Measurements from ENCODE around the gene ATP10A. TPM values are rescaled to one million over a fixed set of nuclear protein-coding genes. Genes with fewer than 3 reads are reported as not detected.

The ATP10A gene
- polyA plus RNA-seq, 1 donor (not counting 4 experiments of a cell fraction or from before 2014, with no cell fraction given), result not detected

DNA sequence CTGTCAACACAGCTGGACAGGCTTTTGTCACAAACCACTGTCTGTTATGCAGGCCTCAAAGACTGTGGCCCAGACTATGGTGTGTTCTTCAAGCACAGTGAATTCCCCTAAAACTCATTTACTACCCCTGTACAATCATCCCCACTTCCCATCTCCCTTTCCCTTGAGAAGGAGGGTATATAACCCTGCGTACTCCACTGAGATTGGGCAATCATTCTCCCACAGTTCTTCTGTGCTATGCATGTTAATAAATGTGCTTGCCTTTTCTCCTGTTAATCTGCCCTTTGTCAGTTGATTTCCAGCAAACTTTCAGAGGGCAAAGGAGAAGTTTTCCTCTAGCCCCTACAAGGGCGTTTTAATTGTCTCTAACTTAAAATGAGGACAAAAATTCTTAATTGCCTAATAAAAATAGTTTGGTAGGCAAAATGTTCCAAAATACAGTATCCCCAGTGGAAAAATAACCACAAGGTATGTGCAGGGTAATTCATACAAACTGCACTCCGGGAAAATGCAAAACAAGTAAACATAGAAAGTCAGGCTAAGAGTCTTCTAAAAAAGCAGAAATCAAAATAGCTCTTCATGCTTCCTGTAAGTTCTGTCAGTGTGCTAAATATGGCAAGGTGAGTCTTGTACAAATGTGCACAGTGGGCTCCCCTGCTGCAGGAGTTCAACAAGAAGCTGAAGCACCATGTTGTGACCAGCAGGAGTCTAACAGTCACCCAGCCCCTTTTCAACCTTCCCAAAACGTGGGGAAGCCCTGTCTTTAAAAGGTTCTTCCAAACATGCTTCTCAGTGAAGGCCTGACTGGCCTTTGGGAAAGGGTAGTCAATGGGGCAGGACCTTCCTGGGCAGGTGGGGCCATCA is 10.2 kb downstream of the ATP10A start:
- no peak overlapping the region for H3K9ac ChIP-seq (ENCODE audit: control insufficient read depth, extremely low read depth, insufficient read depth, low read length)
- H3K27ac ChIP-seq (ENCODE audit: control insufficient read depth, insufficient read depth, low read length), result no peak overlapping the region
- TF ChIP-seq, protein P1, sequence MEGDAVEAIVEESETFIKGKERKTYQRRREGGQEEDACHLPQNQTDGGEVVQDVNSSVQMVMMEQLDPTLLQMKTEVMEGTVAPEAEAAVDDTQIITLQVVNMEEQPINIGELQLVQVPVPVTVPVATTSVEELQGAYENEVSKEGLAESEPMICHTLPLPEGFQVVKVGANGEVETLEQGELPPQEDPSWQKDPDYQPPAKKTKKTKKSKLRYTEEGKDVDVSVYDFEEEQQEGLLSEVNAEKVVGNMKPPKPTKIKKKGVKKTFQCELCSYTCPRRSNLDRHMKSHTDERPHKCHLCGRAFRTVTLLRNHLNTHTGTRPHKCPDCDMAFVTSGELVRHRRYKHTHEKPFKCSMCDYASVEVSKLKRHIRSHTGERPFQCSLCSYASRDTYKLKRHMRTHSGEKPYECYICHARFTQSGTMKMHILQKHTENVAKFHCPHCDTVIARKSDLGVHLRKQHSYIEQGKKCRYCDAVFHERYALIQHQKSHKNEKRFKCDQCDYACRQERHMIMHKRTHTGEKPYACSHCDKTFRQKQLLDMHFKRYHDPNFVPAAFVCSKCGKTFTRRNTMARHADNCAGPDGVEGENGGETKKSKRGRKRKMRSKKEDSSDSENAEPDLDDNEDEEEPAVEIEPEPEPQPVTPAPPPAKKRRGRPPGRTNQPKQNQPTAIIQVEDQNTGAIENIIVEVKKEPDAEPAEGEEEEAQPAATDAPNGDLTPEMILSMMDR (optimal IDR thresholded peaks at IDR 0.05 in 1 of 3, IDR thresholded peaks at IDR 0.05 in 1 of 3, conservative IDR thresholded peaks at IDR 0.05 in 1 of 3; ENCODE audit: extremely low read depth in 1 of 3, insufficient read depth in 2 of 3, low read length in 3 of 3), result no peak
- no peak for TF ChIP-seq EZH2 (IDR thresholded peaks at IDR 0.05; ENCODE audit: low read length)
- no peaks in the 10 kb centered on the region for H3K36me3 ChIP-seq (ENCODE audit: control insufficient read depth in 2 of 2, extremely low read depth in 1 of 2, insufficient read depth in 2 of 2, low read length in 2 of 2)
- H3K79me2 ChIP-seq (ENCODE audit: control insufficient read depth, insufficient read depth, low read length), result no peaks in the 10 kb centered on the region
- H4K20me1 ChIP-seq (ENCODE audit: control insufficient read depth, extremely low read depth, insufficient read depth, low read length), result no peaks in the 10 kb centered on the region
- dilution Hi-C loops (cut with MboI; ENCODE audit: extremely low pct_ligation_motif_present, low sequenced_read_pairs), result no loop called here
- no peak for FAIRE-seq
- no peaks in the 10 kb centered on the region for H3K4me1 ChIP-seq (ENCODE audit: control insufficient read depth, extremely low read depth, insufficient read depth, low read length)
- no peak overlapping the region for H3K4me3 ChIP-seq (ENCODE audit: control insufficient read depth in 2 of 3, extremely low read depth in 1 of 3, insufficient read depth in 2 of 3, low read depth in 1 of 3, low read length in 3 of 3)
- no peak overlapping the region for H3K4me2 ChIP-seq (ENCODE audit: control insufficient read depth, extremely low read depth, insufficient read depth, low read depth, low read length)
- H2AFZ ChIP-seq (ENCODE audit: control insufficient read depth, low read length), result no peak overlapping the region
- no peaks in the 10 kb centered on the region for H3K9me1 ChIP-seq (ENCODE audit: control insufficient read depth, extremely low read depth, insufficient read depth, low read length)
- H3K27me3 ChIP-seq (ENCODE audit: control insufficient read depth, extremely low read depth, insufficient read depth, low read length), result no peaks in the 10 kb centered on the region
- no peak for DNase-seq (ENCODE audit: low read depth, low spot score)
- H3K9me3 ChIP-seq (ENCODE audit: control insufficient read depth, low read depth, low read length), result no peaks in the 10 kb centered on the region

DNA sequence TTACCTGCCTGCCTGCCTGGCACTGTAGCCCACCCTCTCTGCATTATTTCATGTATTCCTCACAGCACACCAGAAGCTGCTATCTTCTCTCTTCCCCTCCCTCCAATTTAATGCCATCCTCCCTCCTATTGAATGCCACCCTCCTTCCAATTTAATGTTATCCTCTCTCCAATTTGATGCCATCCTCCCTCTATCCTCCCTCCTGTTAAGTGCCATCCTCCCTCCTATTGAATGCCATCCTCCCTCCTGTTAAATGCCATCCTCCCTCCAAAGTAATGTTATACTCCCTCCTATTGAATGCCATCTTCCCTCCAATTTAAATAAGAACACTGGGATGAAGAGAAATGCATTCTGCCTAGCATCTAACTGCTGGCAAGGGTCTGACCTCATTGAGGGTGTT is 11.1 kb downstream of the ATP10A start:
- H3K9ac ChIP-seq (ENCODE audit: control insufficient read depth, extremely low read depth, insufficient read depth, low read length), result no peak overlapping the region
- H3K4me1 ChIP-seq (ENCODE audit: control insufficient read depth, extremely low read depth, insufficient read depth, low read length), result no peaks in the 10 kb centered on the region
- DNase-seq (ENCODE audit: low read depth, low spot score), result no peak
- H3K9me3 ChIP-seq (ENCODE audit: control insufficient read depth, low read depth, low read length), result no peaks in the 10 kb centered on the region
- no peaks in the 10 kb centered on the region for H3K79me2 ChIP-seq (ENCODE audit: control insufficient read depth, insufficient read depth, low read length)
- no peaks in the 10 kb centered on the region for H3K9me1 ChIP-seq (ENCODE audit: control insufficient read depth, extremely low read depth, insufficient read depth, low read length)
- dilution Hi-C loops (cut with MboI; ENCODE audit: extremely low pct_ligation_motif_present, low sequenced_read_pairs), result no loop called here
- no peaks in the 10 kb centered on the region for H3K36me3 ChIP-seq (ENCODE audit: control insufficient read depth in 2 of 2, extremely low read depth in 1 of 2, insufficient read depth in 2 of 2, low read length in 2 of 2)
- H3K27me3 ChIP-seq (ENCODE audit: control insufficient read depth, extremely low read depth, insufficient read depth, low read length), result no peaks in the 10 kb centered on the region
- TF ChIP-seq EZH2 (IDR thresholded peaks at IDR 0.05; ENCODE audit: low read length), result no peak
- TF ChIP-seq, protein P1 (optimal IDR thresholded peaks at IDR 0.05 in 1 of 3, IDR thresholded peaks at IDR 0.05 in 1 of 3, conservative IDR thresholded peaks at IDR 0.05 in 1 of 3; ENCODE audit: extremely low read depth in 1 of 3, insufficient read depth in 2 of 3, low read length in 3 of 3), result no peak
- H3K27ac ChIP-seq (ENCODE audit: control insufficient read depth, insufficient read depth, low read length), result no peak overlapping the region
- no peak overlapping the region for H2AFZ ChIP-seq (ENCODE audit: control insufficient read depth, low read length)
- no peaks in the 10 kb centered on the region for H4K20me1 ChIP-seq (ENCODE audit: control insufficient read depth, extremely low read depth, insufficient read depth, low read length)
- no peak overlapping the region for H3K4me3 ChIP-seq (ENCODE audit: control insufficient read depth in 2 of 3, extremely low read depth in 1 of 3, insufficient read depth in 2 of 3, low read depth in 1 of 3, low read length in 3 of 3)
- H3K4me2 ChIP-seq (ENCODE audit: control insufficient read depth, extremely low read depth, insufficient read depth, low read depth, low read length), result no peak overlapping the region
- FAIRE-seq, result no peak
